ENCODE measurements around the gene AKR1A1.

GRCh38 chr1:45512641-45513054, 38.0 kb upstream of the AKR1A1 start:
- TF ChIP-seq EZH2 (IDR thresholded peaks at IDR 0.05; ENCODE audit: low read length, unreplicated experiment) (no peak), CTCF (conservative IDR thresholded peaks at IDR 0.05; ENCODE audit: low read depth, low read length) (peak; percentile 87)

Data from PC-3 (cell line).